IMR-90 (cell line): ENCODE measurements around the gene AK2. TPM values are rescaled to one million over a fixed set of nuclear protein-coding genes. Genes with fewer than 3 reads are reported as not detected.
A peak's percentile ranks its signal among the peaks of the same experiment; 100 is the strongest.

Source experiments
- ATAC-seq: fragments of 200-7000 bp; cut with Tn5 transposase; 2 replicates; pipeline ENCODE4 v1.9.1; 2020; ENCODE audit warnings: low read depth, mild to moderate bottlenecking, moderate library complexity
- BruUV-seq: library from RNA; stranded (reverse); fragments of 400-500 nt; replicated peaks from 2 replicates; lab custom pipeline; 2021; lab: Mats Ljungman, UMichigan
- CTCF ChIA-PET: fragments of 300-600 bp; formaldehyde crosslinking; extraction: SDS; loops from one replicate; lab custom pipeline; 2021; ENCODE audit warnings: antibody characterized with exemption; lab: Yijun Ruan, JAX
- POLR2A ChIA-PET: fragments of 300-600 bp; sonication (Branson Sonifier 250); formaldehyde crosslinking; loops from one replicate; lab custom pipeline; 2022; ENCODE audit warnings: antibody characterized with exemption; ENCODE audit not compliant: unreplicated experiment; lab: Charles Lee
- DNase-seq: peaks from one replicate; pipeline ENCODE4 v3.0.0; 2013
- H2AFZ ChIP-seq: replicated peaks from 2 replicates; pipeline ENCODE3; 2013; ENCODE audit warnings: low read length, mild to moderate bottlenecking; ENCODE audit not compliant: poor library complexity
- H2AK5ac ChIP-seq: 2 replicates; pipeline ENCODE4 v1.6.1; 2013; ENCODE audit warnings: low read depth, low read length, inconsistent platforms
- H2AK9ac ChIP-seq: replicated peaks from 2 replicates; pipeline ENCODE3; 2013; ENCODE audit warnings: mild to moderate bottlenecking, low read depth, low read length, moderate library complexity; ENCODE audit not compliant: poor library complexity
- H2BK120ac ChIP-seq: 2 replicates; pipeline ENCODE4 v1.6.1; 2013; ENCODE audit warnings: low read depth, low read length, inconsistent platforms
- H2BK15ac ChIP-seq: 3 replicates; pipeline ENCODE4 v1.6.1; 2013; ENCODE audit warnings: low read depth, low read length, inconsistent platforms
- H2BK20ac ChIP-seq: 2 replicates; pipeline ENCODE4 v1.6.1; 2013; ENCODE audit warnings: low read depth, mild to moderate bottlenecking, inconsistent platforms, low read length, moderate library complexity
- H2BK5ac ChIP-seq: 2 replicates; pipeline ENCODE4 v1.6.1; 2013; ENCODE audit warnings: mild to moderate bottlenecking, low read depth, low read length, inconsistent platforms; ENCODE audit not compliant: poor library complexity, severe bottlenecking
- H3K14ac ChIP-seq: replicated peaks from 2 replicates; pipeline ENCODE4 v1.6.1; 2013; ENCODE audit warnings: low read depth, low read length, inconsistent platforms
- H3K18ac ChIP-seq: 2 replicates; pipeline ENCODE4 v1.6.1; 2013; ENCODE audit warnings: low read depth, low read length, control low read depth
- H3K23ac ChIP-seq: 2 replicates; pipeline ENCODE4 v1.6.1; 2013; ENCODE audit warnings: low read depth, low read length, inconsistent platforms
- H3K27ac ChIP-seq: 2 replicates; pipeline ENCODE4 v1.5.1; 2013; ENCODE audit warnings: mild to moderate bottlenecking, control low read depth, low read length; ENCODE audit not compliant: insufficient read depth
- H3K27me3 ChIP-seq: 2 replicates; pipeline ENCODE4 v1.6.1; 2013; ENCODE audit warnings: low read length; ENCODE audit not compliant: control insufficient read depth, insufficient read depth
- H3K36me3 ChIP-seq: 2 replicates; pipeline ENCODE4 v1.6.1; 2013; ENCODE audit warnings: low read length, mixed read lengths; ENCODE audit not compliant: control insufficient read depth, insufficient read depth
- H3K4ac ChIP-seq: 2 replicates; pipeline ENCODE4 v1.6.1; 2013; ENCODE audit warnings: low read depth, low read length, inconsistent platforms
- H3K4me1 ChIP-seq: 2 replicates; pipeline ENCODE4 v1.6.1; 2013; ENCODE audit warnings: low read length, mixed read lengths; ENCODE audit not compliant: control insufficient read depth, insufficient read depth
- H3K4me2 ChIP-seq: 2 replicates; pipeline ENCODE4 v1.6.1; 2013; ENCODE audit warnings: low read depth, mild to moderate bottlenecking, control low read depth, low read length, moderate library complexity
- H3K4me3 ChIP-seq: 2 replicates; pipeline ENCODE4 v1.5.1; 2013; ENCODE audit warnings: low read depth, mild to moderate bottlenecking, control low read depth, low read length, moderate library complexity; ENCODE audit not compliant: insufficient read depth
- H3K56ac ChIP-seq: 2 replicates; pipeline ENCODE4 v1.6.1; 2013; ENCODE audit warnings: low read length, inconsistent platforms; ENCODE audit not compliant: insufficient read depth; ENCODE audit errors: extremely low read depth
- H3K79me1 ChIP-seq, 2 experiments: 2 replicates each; pipeline ENCODE4 v1.6.1; 2013; ENCODE audit warnings: low read length in 2 of 2, inconsistent platforms in 1 of 2, low read depth in 1 of 2
- H3K9ac ChIP-seq: 2 replicates; pipeline ENCODE4 v1.6.1; 2013; ENCODE audit warnings: low read depth, low read length, control low read depth
- H3K9me1 ChIP-seq: 2 replicates; pipeline ENCODE4 v1.6.1; 2013; ENCODE audit warnings: low read length, inconsistent platforms; ENCODE audit not compliant: insufficient read depth
- H3K9me3 ChIP-seq: 2 replicates; pipeline ENCODE4 v1.6.1; 2013; ENCODE audit warnings: low read length; ENCODE audit not compliant: control insufficient read depth, insufficient read depth
- H4K20me1 ChIP-seq: 2 replicates; pipeline ENCODE4 v1.6.1; 2013; ENCODE audit warnings: low read length, inconsistent platforms; ENCODE audit not compliant: insufficient read depth
- H4K5ac ChIP-seq: 2 replicates; pipeline ENCODE4 v1.6.1; 2013; ENCODE audit warnings: mild to moderate bottlenecking, low read depth, low read length, control low read depth
- H4K8ac ChIP-seq, 2 experiments: 2 replicates each; pipeline ENCODE4 v1.6.1; 2013; ENCODE audit warnings: low read depth in 2 of 2, low read length in 2 of 2, control low read depth in 1 of 2, inconsistent platforms in 1 of 2
- H4K91ac ChIP-seq: 2 replicates; pipeline ENCODE4 v1.6.1; 2013; ENCODE audit warnings: low read depth, low read length, inconsistent platforms; ENCODE audit not compliant: insufficient read depth
- CEBPB ChIP-seq: IDR thresholded peaks from 2 replicates; pipeline ENCODE4 v1.6.1; 2012; ENCODE audit warnings: low read depth, low read length, improper control_type of control experiment
- FOS ChIP-seq: fragments of 150-350 bp; IDR thresholded peaks from 2 replicates; pipeline ENCODE4 v1.6.1; 2016; ENCODE audit warnings: low read depth, low read length
- MAFK ChIP-seq: IDR thresholded peaks from 2 replicates; pipeline ENCODE4 v1.6.1; 2012; ENCODE audit warnings: low read depth, low read length, improper control_type of control experiment
- SMC3 ChIP-seq: fragments of 150-350 bp; IDR thresholded peaks from 2 replicates; pipeline ENCODE4 v1.6.1; 2016; ENCODE audit warnings: low read depth, mild to moderate bottlenecking, antibody characterized with exemption, low read length, moderate library complexity
- USF2 ChIP-seq: fragments of 150-350 bp; IDR thresholded peaks from 2 replicates; pipeline ENCODE4 v1.6.1; 2017; ENCODE audit warnings: mild to moderate bottlenecking, antibody characterized with exemption, low read length, low read depth
- dilution Hi-C: fragments of 300-500 bp; cut with HindIII; formaldehyde crosslinking; loops from one replicate; pipeline ENCODE4 v1.14.3; 2018; ENCODE audit warnings: low sequenced_read_pairs; ENCODE audit not compliant: unreplicated experiment
- in situ Hi-C: fragments of 300-500 bp; cut with MboI; formaldehyde crosslinking; loops from 3 replicates; pipeline ENCODE4 v1.14.3; 2019; ENCODE audit warnings: low sequenced_read_pairs, inconsistent platforms, mixed read lengths
- intact Hi-C: fragments of 100-400 bp; cut with micrococcal nuclease; formaldehyde crosslinking; loops from 2 replicates; pipeline ENCODE4 v1.10.0; 2022
- polyA plus RNA-seq, 3 experiments: library from polyadenylated mRNA; depleted of rRNA; stranded (reverse); fragments of >200 nt; gene quantifications; 2 replicates each; pipeline ENCODE4 v1.2.3, GENCODE V29; 2012; ENCODE audit warnings: low replicate concordance in 1 of 3
- total RNA-seq: library from RNA; depleted of rRNA; stranded (reverse); fragments of >200 nt; gene quantifications from 2 replicates; pipeline ENCODE4 v1.2.3, GENCODE V29; 2012

Gene AK2
- total and polyA plus RNA-seq, 2 of the 4 experiments (the other 2 are of a cell fraction): 118 to 203 TPM

GRCh38 chr1:32989160-32990050, 47.3 kb downstream of the AK2 start (continued):
- TF ChIP-seq USF2: no peak

- Histone ChIP-seq H3K27me3 (no peaks in the 10 kb centered on the region), H3K79me1 (no peaks in the 10 kb centered on the region), H3K56ac (peak overlapping the region; percentile 28; the same call in 1 of the 2 replicates), H3K4ac (peak overlapping the region; percentile 97; the same call in 1 of the 2 replicates), H2AK5ac (peak overlapping the region; percentile 87; the same call in 1 of the 2 replicates), H4K8ac (peak overlapping the region; percentile 20 to 74; a peak in 2 of 4 replicates), H3K4me2 (peak overlapping the region; percentile 95; the same call in 1 of the 2 replicates), H4K20me1 (peaks cover 4% of the 10 kb centered on the region), H2BK15ac (peak overlapping the region; percentile 77; the same call in 1 of the 3 replicates), H3K9ac (no peak overlapping the region), H2BK120ac (peak overlapping the region; percentile 90), H3K23ac (peak overlapping the region; percentile 86; the same call in 1 of the 2 replicates), H3K36me3 (no peaks in the 10 kb centered on the region), H4K91ac (peak overlapping the region; percentile 95; the same call in 1 of the 2 replicates), H2BK20ac (peak overlapping the region; percentile 94), H2BK5ac (peak overlapping the region; percentile 94), H3K27ac (peak overlapping the region; percentile 79; the same call in 1 of the 2 replicates), H3K14ac (peak overlapping the region; percentile 90), H3K9me3 (no peaks in the 10 kb centered on the region), H2AFZ (no peak overlapping the region), H3K4me1 (peaks cover 27% of the 10 kb centered on the region), H3K18ac (peak overlapping the region; percentile 98), H2AK9ac (no peak overlapping the region), H3K9me1 (peaks cover 26% of the 10 kb centered on the region), H4K5ac (peak overlapping the region; percentile 96; the same call in 1 of the 2 replicates), H3K4me3 (no peak overlapping the region)
- peak; percentile 70 for TF ChIP-seq CEBPB
- peak; percentile 69; the same call in 1 of the 2 replicates for TF ChIP-seq FOS
- no peak for TF ChIP-seq MAFK
- no peak for TF ChIP-seq SMC3
- no TSS peak for BruUV-seq
- dilution Hi-C loops (no loop called here), intact Hi-C loops (loop anchor here (2.0 kb wide), 1 partner anchor 26 kb away; no protein-coding TSS in a partner anchor), in situ Hi-C loops (no loop called here)
- ChIA-PET POLR2A (no interaction called here), CTCF (no interaction called here)
- DNase-seq (peak; percentile 94), ATAC-seq (peak; percentile 37)
Measured at GRCh38 chr1:32988665-32989064, 48.0 kb downstream of the AK2 start.
